ENCODE results near the gene CAD. TPM values are rescaled to one million over a fixed set of nuclear protein-coding genes. Genes with fewer than 3 reads are reported as not detected.

The CAD gene
- total RNA-seq, 1 experiment from 2014 or later = 130 TPM

DNA sequence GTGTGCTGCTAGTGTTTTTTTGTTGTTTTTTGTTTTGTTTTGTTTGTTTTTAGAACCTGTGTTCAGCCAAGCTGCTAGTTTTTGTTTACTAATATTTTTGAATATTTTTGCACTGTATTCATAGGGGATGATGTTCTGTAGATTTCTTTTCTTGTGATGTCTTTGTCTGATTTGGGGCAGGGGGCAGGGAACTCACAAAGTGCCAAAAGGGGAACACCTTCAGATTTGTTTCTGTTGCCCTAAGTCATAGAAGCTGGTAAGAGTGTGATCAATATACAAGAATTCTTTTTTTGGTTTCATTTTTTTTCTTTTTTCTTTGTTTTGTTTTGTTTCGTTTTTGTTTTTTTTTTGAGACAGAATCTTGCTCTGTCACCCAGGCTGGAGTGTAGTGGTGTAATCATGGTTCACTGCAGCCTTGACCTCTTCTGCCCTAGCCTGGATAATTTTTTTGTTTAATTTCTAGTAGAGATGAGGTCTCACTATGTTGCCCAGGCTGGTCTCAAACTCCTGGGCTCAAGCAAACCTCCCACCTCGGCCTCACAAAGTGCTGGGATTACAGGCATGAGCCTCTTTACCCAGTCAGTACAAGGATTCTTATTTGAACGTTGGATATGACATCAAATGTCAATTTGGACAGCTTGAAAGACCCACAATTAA is 37.7 kb upstream of the CAD start:
- Mint-ChIP-seq H3K4me1 (peaks cover 0 to 3% of the 10 kb centered on the region in 2 experiments; a peak in 1 of 4 replicates), H3K36me3 (ENCODE audit: insufficient read depth in 1 of 3, low read depth in 3 of 3) (no peaks in the 10 kb centered on the region), H3K4me3 (no peak overlapping the region), H3K27ac (no peak overlapping the region), H3K27me3 (ENCODE audit: low read depth) (peaks cover 13% of the 10 kb centered on the region), H3K9me3 (no peaks in the 10 kb centered on the region)
- H3K14ac ChIP-seq (ENCODE audit: insufficient read depth, low read length) = no peak overlapping the region
- H3K9ac ChIP-seq (ENCODE audit: extremely low read depth, insufficient read length, low read length) = no peak overlapping the region
- H2BK12ac ChIP-seq (ENCODE audit: insufficient read length, low read depth, low read length) = no peak overlapping the region
- H4K8ac ChIP-seq (replicated peaks; ENCODE audit: insufficient read length, low read depth, low read length) = no peak overlapping the region
- no peak overlapping the region for H3K18ac ChIP-seq (ENCODE audit: insufficient read length, low read depth, low read length)
- no peak overlapping the region for H2BK5ac ChIP-seq (ENCODE audit: insufficient read length, low read length)
- H3T11ph ChIP-seq (ENCODE audit: low read length) = no peak overlapping the region
- H2AK5ac ChIP-seq (ENCODE audit: insufficient read length, low read length) = no peak overlapping the region
- no peaks in the 10 kb centered on the region for H3K9me3 ChIP-seq (ENCODE audit: control insufficient read depth, low read depth, low read length)
- H3K4me2 ChIP-seq (ENCODE audit: insufficient read depth, insufficient read length, low read length) = no peak overlapping the region
- no peak overlapping the region for H4K5ac ChIP-seq (ENCODE audit: insufficient read length, low read depth, low read length)
- no peak overlapping the region for H3K56ac ChIP-seq (ENCODE audit: insufficient read length, low read depth, low read length)
- no peaks in the 10 kb centered on the region for H3K79me1 ChIP-seq (ENCODE audit: insufficient read depth, low read depth, low read length, poor library complexity, severe bottlenecking)
- no peak for DNase-seq
- no peak overlapping the region for H2BK120ac ChIP-seq (ENCODE audit: low read depth, low read length, poor library complexity, severe bottlenecking)
- H3K4me1 ChIP-seq (ENCODE audit: insufficient read depth, low read length) = no peaks in the 10 kb centered on the region
- H3K4ac ChIP-seq (ENCODE audit: low read depth, low read length) = no peak overlapping the region
- H3K23me2 ChIP-seq (ENCODE audit: insufficient read length, low read depth, low read length, poor library complexity, severe bottlenecking) = no peaks in the 10 kb centered on the region
- H3K27ac ChIP-seq (ENCODE audit: insufficient read length, low read depth, low read length) = no peak overlapping the region
- H3K27me3 ChIP-seq (ENCODE audit: insufficient read depth, low read length) = no peaks in the 10 kb centered on the region
- H4K20me1 ChIP-seq (ENCODE audit: control insufficient read depth, insufficient read depth, insufficient read length) = no peaks in the 10 kb centered on the region
- no peak overlapping the region for H4K91ac ChIP-seq (ENCODE audit: insufficient read length, low read depth, low read length)
- H2BK15ac ChIP-seq (ENCODE audit: low read depth, low read length) = no peak overlapping the region
- no CpG with 5 or more reads among the region's 3 CpGs for WGBS (ENCODE audit: extremely low coverage, insufficient read length, low lambda C conversion rate)
- no peak overlapping the region for H2AFZ ChIP-seq (ENCODE audit: low read length)
- H3K23ac ChIP-seq (ENCODE audit: insufficient read length, low read depth, low read length) = no peak overlapping the region
- TF ChIP-seq CTCF (conservative IDR thresholded peaks at IDR 0.05) = no peak
- H2BK20ac ChIP-seq (ENCODE audit: low read depth, low read length, poor library complexity, severe bottlenecking) = no peak overlapping the region
- H3K79me2 ChIP-seq (ENCODE audit: insufficient read depth, low read length) = no peaks in the 10 kb centered on the region

Data from H9 (cell line).